ENCODE data around the gene MPLKIP.

The MPLKIP gene

GRCh38 chr7:40105879-40106473, 28.4 kb downstream of the MPLKIP start:
- no peaks in the 10 kb centered on the region for H3K4me1 Mint-ChIP-seq (ENCODE audit: low read depth)
- no peaks in the 10 kb centered on the region for H3K36me3 Mint-ChIP-seq (ENCODE audit: low read depth)
- H3K4me3 Mint-ChIP-seq = no peak overlapping the region
- H3K27me3 Mint-ChIP-seq (ENCODE audit: low read depth) = no peaks in the 10 kb centered on the region
- no peaks in the 10 kb centered on the region for H3K9me3 Mint-ChIP-seq
- H3K27ac Mint-ChIP-seq = no peak overlapping the region

- no peaks in the 10 kb centered on the region for H3K36me3 Mint-ChIP-seq (ENCODE audit: low read depth)
- no peaks in the 10 kb centered on the region for H3K9me3 Mint-ChIP-seq
- H3K27ac Mint-ChIP-seq = no peak overlapping the region
- H3K27me3 Mint-ChIP-seq (ENCODE audit: low read depth) = no peaks in the 10 kb centered on the region
- H3K4me3 Mint-ChIP-seq = no peak overlapping the region
- no peaks in the 10 kb centered on the region for H3K4me1 Mint-ChIP-seq (ENCODE audit: low read depth)
Measured at GRCh38 chr7:40102897-40103296, 31.5 kb downstream of the MPLKIP start.

- Mint-ChIP-seq H3K27ac (no peak overlapping the region), H3K9me3 (no peaks in the 10 kb centered on the region), H3K4me3 (no peak overlapping the region), H3K4me1 (ENCODE audit: low read depth) (no peaks in the 10 kb centered on the region), H3K36me3 (ENCODE audit: low read depth) (peaks cover 5% of the 10 kb centered on the region), H3K27me3 (ENCODE audit: low read depth) (no peaks in the 10 kb centered on the region)
Measured at GRCh38 chr7:40101201-40101600, 33.2 kb downstream of the MPLKIP start.

DNA sequence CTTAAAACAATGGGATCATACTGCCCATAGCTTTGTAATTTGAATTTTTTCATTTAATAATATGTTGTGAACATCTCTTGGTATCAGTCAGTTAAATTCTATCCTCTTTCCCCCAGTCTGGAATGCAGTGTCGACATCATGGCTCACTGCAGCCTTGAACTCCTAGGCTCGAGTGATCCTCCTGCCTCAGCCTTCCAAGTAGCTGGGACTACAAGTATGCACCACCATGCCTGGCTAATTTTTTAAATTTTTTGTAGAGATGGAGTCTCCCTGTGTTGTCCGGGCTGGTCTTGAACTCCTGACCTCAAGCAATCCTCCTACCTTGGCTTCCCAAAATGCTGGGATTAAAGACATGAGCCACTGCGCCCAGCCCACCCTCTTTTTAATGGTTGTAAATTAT, 34.6 kb downstream of the MPLKIP start:
- Mint-ChIP-seq H3K36me3 (ENCODE audit: low read depth) (peaks cover 13% of the 10 kb centered on the region), H3K9me3 (no peaks in the 10 kb centered on the region)

DNA sequence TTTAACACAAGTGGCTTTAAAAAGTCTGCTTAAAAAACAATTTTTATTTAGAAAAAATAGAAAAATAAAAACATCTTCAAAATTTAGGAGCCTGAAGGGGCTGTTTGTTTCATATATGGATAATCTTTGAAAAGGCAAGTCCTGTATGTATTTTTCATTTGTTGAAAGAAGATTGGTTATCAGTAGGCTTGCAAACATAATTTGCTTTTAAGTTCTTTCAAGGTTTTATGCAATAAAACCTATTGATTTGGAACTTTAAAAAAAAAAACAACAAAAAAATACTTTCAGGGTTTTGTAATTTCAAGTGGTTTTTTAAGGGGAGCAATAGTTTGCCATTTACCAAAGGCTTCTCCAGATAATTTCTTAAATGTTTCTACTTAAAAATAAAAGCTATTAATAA, 35.6 kb downstream of the MPLKIP start:
- H3K9me3 Mint-ChIP-seq = no peaks in the 10 kb centered on the region
- H3K27me3 Mint-ChIP-seq (ENCODE audit: low read depth) = no peaks in the 10 kb centered on the region
- peaks cover 22% of the 10 kb centered on the region for H3K36me3 Mint-ChIP-seq (ENCODE audit: low read depth)
- H3K27ac Mint-ChIP-seq = no peak overlapping the region
- no peak overlapping the region for H3K4me3 Mint-ChIP-seq
- no peaks in the 10 kb centered on the region for H3K4me1 Mint-ChIP-seq (ENCODE audit: low read depth)

More for the DNA sequence above, 34.6 kb downstream of the MPLKIP start:
- Mint-ChIP-seq H3K4me1 (ENCODE audit: low read depth) (no peaks in the 10 kb centered on the region), H3K27ac (no peak overlapping the region), H3K4me3 (no peak overlapping the region), H3K27me3 (ENCODE audit: low read depth) (no peaks in the 10 kb centered on the region)

DNA sequence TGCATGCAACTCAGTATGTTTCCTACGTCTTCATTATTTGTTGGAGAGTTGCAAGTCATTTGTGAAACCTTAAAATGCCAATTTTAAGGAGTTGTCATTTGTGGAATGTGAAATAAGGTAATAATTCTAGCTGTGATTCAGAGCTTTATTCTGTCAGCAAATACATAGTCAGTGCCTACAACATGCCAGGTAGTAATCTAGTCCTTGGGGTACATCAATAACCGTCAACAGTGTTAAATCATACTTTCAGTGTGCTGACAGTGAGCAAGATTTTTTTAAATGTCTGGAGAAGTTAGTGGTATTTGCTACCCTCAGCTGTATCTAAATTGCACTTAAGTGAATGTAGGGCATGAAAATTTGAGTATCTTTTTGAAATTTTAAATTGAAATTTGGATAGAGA, 36.7 kb downstream of the MPLKIP start:
- Mint-ChIP-seq H3K27me3 (ENCODE audit: low read depth) (no peaks in the 10 kb centered on the region), H3K27ac (no peak overlapping the region), H3K9me3 (no peaks in the 10 kb centered on the region), H3K4me3 (no peak overlapping the region), H3K36me3 (ENCODE audit: low read depth) (peaks cover 25% of the 10 kb centered on the region), H3K4me1 (ENCODE audit: low read depth) (no peaks in the 10 kb centered on the region)

- Mint-ChIP-seq H3K36me3 (ENCODE audit: low read depth) (peaks cover 30% of the 10 kb centered on the region), H3K27ac (no peak overlapping the region), H3K4me1 (ENCODE audit: low read depth) (no peaks in the 10 kb centered on the region), H3K27me3 (ENCODE audit: low read depth) (no peaks in the 10 kb centered on the region), H3K9me3 (no peaks in the 10 kb centered on the region), H3K4me3 (no peak overlapping the region)
Measured at GRCh38 chr7:40095695-40096327, 38.6 kb downstream of the MPLKIP start.

DNA sequence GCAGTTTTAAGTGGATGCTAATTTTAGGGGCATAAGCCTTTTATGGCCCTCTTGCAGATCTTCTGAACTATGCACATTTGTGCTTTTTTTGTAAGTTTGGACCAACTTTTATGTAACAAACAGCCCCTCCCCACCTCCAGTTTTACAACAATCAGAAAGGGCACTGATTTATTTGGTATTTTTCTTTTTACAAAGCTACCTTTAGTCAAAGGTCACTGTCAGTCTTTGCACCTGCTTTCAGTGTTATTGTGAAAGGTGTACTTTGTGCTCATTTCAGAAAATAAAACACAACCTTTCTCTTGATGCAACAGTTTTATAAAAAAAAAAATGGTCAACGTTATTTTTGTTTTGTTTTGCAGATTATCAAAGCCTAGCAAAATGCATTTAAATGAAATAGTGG, 39.2 kb downstream of the MPLKIP start:
- H3K9me3 Mint-ChIP-seq = no peaks in the 10 kb centered on the region
- peaks cover 32% of the 10 kb centered on the region for H3K36me3 Mint-ChIP-seq (ENCODE audit: low read depth)
- H3K27ac Mint-ChIP-seq = no peak overlapping the region
- H3K4me1 Mint-ChIP-seq (ENCODE audit: low read depth) = no peaks in the 10 kb centered on the region
- H3K27me3 Mint-ChIP-seq (ENCODE audit: low read depth) = no peaks in the 10 kb centered on the region
- H3K4me3 Mint-ChIP-seq = no peak overlapping the region

DNA sequence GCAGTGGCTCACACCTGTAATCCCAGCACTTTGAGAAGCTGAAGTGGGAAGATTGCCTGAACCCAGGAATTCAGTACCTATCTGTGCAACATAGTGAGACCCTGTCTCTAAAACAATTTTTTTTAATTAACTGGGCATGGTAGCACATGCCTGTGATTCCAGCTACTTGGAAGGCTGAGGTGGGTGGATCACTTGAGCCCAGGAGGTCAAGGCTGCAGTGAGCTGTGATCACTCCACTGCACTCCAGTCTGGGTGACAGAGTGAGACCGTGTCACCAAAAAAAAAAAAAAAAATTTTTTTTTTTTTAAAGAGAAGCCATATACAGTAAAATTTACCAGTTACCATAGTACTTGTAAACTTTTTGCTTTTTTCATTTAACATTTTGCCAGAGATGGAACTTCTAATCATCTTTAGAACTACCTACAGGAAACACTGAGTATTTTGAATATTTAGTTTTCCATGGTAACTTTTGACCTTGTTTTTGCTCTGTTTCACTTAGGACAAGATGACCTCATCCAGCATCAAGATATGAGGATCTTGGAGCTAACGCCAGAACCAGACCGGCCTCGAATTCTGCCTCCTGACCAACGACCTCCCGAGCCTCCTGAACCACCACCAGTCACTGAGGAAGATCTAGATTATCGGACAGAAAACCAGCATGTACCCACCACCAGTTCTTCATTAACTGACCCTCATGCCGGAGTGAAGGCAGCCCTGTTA, 40.6 kb downstream of the MPLKIP start:
- Mint-ChIP-seq H3K9me3 (no peaks in the 10 kb centered on the region), H3K36me3 (ENCODE audit: low read depth) (peaks cover 35% of the 10 kb centered on the region), H3K4me3 (no peak overlapping the region), H3K4me1 (ENCODE audit: low read depth) (no peaks in the 10 kb centered on the region), H3K27me3 (ENCODE audit: low read depth) (no peaks in the 10 kb centered on the region), H3K27ac (no peak overlapping the region)

GRCh38 chr7:40092182-40092581, 42.2 kb downstream of the MPLKIP start:
- H3K36me3 Mint-ChIP-seq (ENCODE audit: low read depth) = peaks cover 41% of the 10 kb centered on the region
- H3K9me3 Mint-ChIP-seq = no peaks in the 10 kb centered on the region
- H3K27ac Mint-ChIP-seq = no peak overlapping the region
- H3K4me1 Mint-ChIP-seq (ENCODE audit: low read depth) = no peaks in the 10 kb centered on the region
- no peak overlapping the region for H3K4me3 Mint-ChIP-seq
- H3K27me3 Mint-ChIP-seq (ENCODE audit: low read depth) = no peaks in the 10 kb centered on the region

- Mint-ChIP-seq H3K9me3 (no peaks in the 10 kb centered on the region), H3K27ac (no peak overlapping the region), H3K27me3 (ENCODE audit: low read depth) (no peaks in the 10 kb centered on the region), H3K36me3 (ENCODE audit: low read depth) (peaks cover 3% of the 10 kb centered on the region), H3K4me3 (no peak overlapping the region), H3K4me1 (ENCODE audit: low read depth) (no peaks in the 10 kb centered on the region)
Measured at GRCh38 chr7:40077849-40078248, 56.6 kb downstream of the MPLKIP start.

All from T-helper 1 cell treated with Interleukin-12 subunit alpha and Interleukin-12 subunit beta and Interleukin-4 antibody, amounts not matched to agents 30 μg/mL and 1 μg/mL, for 36 hours (primary cell).